Measurements from ENCODE around the gene MRPL24. TPM values are rescaled to one million over a fixed set of nuclear protein-coding genes. Genes with fewer than 3 reads are reported as not detected.

Gene MRPL24
- total and polyA plus RNA-seq, 9 of the 15 experiments (the other 6 are each of a cell fraction or from before 2014, with no cell fraction given): 74.3 to 267 (median 113) TPM

- TF ChIP-seq REST (IDR thresholded peaks at IDR 0.05; ENCODE audit: borderline replicate concordance): peak; percentile 95
- no peak for TF ChIP-seq REST (CRISPR knock-in tag; IDR thresholded peaks at IDR 0.05; ENCODE audit: low read depth)
- TF ChIP-seq BRD9 (IDR thresholded peaks at IDR 0.05; ENCODE audit: low read depth, partially characterized antibody): peak; percentile 66
- no peak for TF ChIP-seq YY1 (IDR thresholded peaks at IDR 0.05; ENCODE audit: borderline replicate concordance in 1 of 3, control insufficient read depth in 1 of 3, extremely low read depth in 1 of 3, insufficient read depth in 3 of 3, insufficient read length in 1 of 3, insufficient replicate concordance in 2 of 3, low read depth in 1 of 3, low read length in 2 of 3)
- peak; percentile 18; the same call in 1 of the 2 replicates for TF ChIP-seq PHF8 (IDR thresholded peaks at IDR 0.05; ENCODE audit: borderline replicate concordance, low read length)
- TF ChIP-seq PHB2 (IDR thresholded peaks at IDR 0.05; ENCODE audit: low read depth): no peak; the same call in 1 of the 2 replicates
- no peak for TF ChIP-seq RUNX1 (IDR thresholded peaks at IDR 0.05; ENCODE audit: low read depth)
- peak in 1 of 2 experiments; percentile 24 for TF ChIP-seq AFF1 (IDR thresholded peaks at IDR 0.05; ENCODE audit: low read depth in 1 of 2, partially characterized antibody in 2 of 2)
- TF ChIP-seq SMARCC2 (IDR thresholded peaks at IDR 0.05; ENCODE audit: low read depth): no peak
- peak; percentile 45 for TF ChIP-seq PHF20 (IDR thresholded peaks at IDR 0.05; ENCODE audit: partially characterized antibody)
- TF ChIP-seq ATF7 (IDR thresholded peaks at IDR 0.05): peak; percentile 52; the same call in 1 of the 2 replicates
- no peak for TF ChIP-seq CAMTA2 (CRISPR knock-in tag; conservative IDR thresholded peaks at IDR 0.05)
- peak; percentile 35; the same call in 1 of the 2 replicates for TF ChIP-seq GATAD2A (IDR thresholded peaks at IDR 0.05)
- TF ChIP-seq TGIF2 (CRISPR knock-in tag; IDR thresholded peaks at IDR 0.05): no peak
- TF ChIP-seq MEIS2 (IDR thresholded peaks at IDR 0.05; ENCODE audit: partially characterized antibody): peak; percentile 7
These were observed 51.6 kb downstream of the MRPL24 start (continued) for GRCh38 chr1:156689035-156689952.
